ENCODE results near the gene EXOC4.

Gene EXOC4

DNA sequence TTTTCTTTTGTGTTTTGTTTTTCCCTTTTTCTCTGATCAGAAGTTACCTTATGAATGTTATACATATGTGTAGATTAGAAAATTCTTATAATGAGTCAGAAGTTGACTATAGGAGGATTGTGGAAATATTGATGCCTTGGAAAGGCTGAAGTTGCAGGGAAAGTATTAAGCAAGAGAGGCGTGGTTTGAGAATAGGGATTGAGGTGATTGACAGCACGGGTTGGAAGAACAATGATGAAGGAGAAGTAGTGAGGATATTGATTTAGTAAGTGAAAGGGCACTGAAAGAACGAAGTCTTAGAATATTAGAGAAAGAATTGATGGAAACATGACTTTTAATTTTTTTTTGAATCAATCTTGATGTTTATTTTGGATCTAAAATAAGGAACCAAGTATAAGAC lies 176.0 kb downstream of the EXOC4 start:
- no peak for DNase-seq (ENCODE audit: low read depth)

DNA sequence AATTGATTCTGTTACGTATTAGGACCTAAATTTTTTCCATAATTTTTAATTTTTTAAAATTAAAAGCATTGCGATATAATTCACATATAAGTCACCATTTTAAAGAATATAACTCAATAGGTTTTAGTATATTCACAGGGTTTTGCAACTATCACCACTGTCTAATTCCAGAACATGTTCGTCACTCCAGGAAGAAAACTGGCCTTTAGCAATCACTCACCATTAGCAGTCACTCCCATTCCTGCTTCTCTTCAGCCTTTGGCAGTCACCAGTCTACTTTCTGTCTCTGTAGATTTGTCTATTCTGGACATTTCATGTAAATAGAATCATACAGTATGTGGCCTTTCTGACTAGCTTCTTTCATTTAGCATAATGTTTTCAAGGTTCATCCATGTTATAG lies 176.5 kb downstream of the EXOC4 start:
- no peak for DNase-seq (ENCODE audit: low read depth)

- DNase-seq (ENCODE audit: low read depth): no peak
Measured at GRCh38 chr7:133431134-133431724, 178.4 kb downstream of the EXOC4 start.

DNA sequence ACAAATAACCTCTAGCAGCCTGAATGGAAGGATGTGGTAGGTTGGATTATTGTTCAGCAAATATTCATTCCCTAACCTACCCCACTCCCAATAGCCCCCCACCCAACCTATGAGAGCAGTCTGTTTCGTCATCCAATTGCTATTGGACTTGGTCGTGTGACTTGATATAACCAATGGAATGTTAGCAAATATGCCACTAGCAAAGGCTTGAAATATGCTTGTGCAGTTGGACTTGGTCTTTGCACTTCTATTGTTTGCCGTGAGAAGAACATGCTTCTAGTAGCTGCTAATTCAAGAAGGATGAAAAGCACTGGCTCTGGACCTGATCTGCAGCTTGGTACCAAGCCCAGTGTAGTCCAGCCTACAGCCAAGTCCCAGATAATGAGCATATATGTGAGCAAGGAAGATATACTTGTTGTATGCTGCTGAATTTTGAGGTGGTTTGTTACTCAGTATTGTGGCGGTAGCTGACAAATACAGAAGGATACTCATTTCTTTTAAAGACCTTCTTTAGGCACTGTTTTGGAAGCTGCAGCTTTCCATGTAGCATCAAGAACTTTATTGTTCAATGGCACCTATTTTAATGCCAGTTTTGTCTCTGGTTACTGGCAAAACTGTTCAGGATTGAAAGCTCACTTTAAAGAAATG lies 180.4 kb downstream of the EXOC4 start:
- no peak for DNase-seq (ENCODE audit: low read depth)

GRCh38 chr7:133434246-133434865 lies 181.5 kb downstream of the EXOC4 start:
- no peak for DNase-seq (ENCODE audit: low read depth)

DNA sequence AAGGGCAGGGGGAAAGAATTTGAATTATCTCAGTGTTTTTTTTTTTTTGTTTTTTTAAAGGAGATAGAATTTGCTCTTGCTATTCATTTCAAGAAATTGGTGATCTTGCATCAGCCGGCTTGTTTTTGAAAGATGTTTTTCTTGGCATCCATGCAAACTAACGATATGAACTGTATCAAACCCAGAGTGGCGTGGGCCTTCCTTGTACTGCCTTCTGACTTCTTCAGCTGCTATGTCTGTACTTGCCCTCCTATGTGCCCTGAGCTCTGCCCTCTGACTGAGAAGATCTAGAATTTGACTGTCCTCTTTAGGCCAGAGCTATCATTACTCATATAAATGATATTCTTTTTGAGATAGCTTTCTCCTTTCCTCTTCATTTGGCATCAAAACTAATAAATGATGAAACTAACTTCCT lies 183.1 kb downstream of the EXOC4 start:
- no peak for DNase-seq (ENCODE audit: low read depth)

GRCh38 chr7:133437544-133437943 lies 184.7 kb downstream of the EXOC4 start:
- no peak for DNase-seq (ENCODE audit: low read depth)

GRCh38 chr7:133442818-133443217 lies 189.9 kb downstream of the EXOC4 start:
- no peak for DNase-seq (ENCODE audit: low read depth)

GRCh38 chr7:133445617-133446016 lies 192.7 kb downstream of the EXOC4 start:
- no peak for DNase-seq (ENCODE audit: low read depth)

DNA sequence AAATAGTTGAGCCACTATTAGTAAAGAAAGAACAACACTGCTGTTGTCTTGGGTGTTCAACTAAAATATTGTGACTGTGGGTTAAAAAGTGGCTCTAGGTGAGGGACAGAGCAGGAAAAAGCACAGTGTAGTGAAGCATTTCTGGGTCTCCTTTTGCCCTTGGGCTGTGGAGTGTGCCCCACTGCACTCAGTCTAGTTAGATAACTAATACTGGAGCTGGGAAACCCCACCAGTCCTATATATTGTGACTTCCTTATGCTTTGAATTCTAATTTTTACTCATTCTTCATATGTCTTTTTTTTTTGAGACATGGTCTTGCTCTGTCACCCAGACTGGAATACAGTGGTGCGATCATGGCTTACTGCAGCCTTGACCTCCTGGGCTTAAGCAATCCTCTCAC lies 195.1 kb downstream of the EXOC4 start:
- no peak for DNase-seq (ENCODE audit: low read depth)

DNA sequence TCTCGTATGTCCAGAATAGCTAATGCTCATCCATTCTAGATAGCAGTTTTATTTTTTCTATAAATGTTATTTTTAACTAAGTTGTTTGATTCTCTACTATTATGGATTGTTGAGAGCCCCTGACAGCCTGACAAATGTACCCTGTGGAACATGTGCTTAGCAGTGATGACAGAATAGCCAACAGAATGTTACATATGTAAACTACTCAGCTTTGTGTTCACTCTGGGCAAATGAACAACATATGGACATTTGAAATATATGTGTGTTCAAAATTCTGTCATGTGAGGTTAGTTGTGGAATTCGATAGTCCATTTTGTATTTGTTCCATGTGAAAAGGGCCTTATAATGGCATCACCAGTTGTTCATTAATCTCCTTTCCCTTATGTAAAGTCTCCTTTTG lies 199.7 kb downstream of the EXOC4 start:
- no peak for DNase-seq (ENCODE audit: low read depth)

GRCh38 chr7:133458688-133459087 lies 205.8 kb downstream of the EXOC4 start:
- DNase-seq (ENCODE audit: low read depth): no peak

GRCh38 chr7:133461421-133461820 lies 208.5 kb downstream of the EXOC4 start:
- DNase-seq (ENCODE audit: low read depth): no peak

DNA sequence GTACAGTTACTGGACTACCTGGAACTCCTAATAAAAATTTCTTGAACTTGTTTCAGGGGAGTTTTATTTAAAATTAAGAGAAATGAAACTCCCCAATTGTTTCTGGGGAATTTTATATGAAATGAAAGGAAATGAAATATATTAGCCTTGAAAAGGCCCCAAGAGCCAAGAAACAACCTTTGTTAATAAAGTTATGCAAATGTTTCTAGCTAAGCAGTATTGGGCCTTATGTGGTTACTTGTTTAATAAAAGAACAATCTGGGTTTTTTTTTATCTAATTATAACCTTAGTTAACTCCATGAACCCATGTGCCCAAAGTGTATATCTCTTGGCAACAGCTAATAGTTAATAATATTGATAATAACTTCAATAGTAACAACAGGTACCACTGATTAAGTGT lies 222.8 kb downstream of the EXOC4 start:
- no peak for DNase-seq (ENCODE audit: low read depth)

DNA sequence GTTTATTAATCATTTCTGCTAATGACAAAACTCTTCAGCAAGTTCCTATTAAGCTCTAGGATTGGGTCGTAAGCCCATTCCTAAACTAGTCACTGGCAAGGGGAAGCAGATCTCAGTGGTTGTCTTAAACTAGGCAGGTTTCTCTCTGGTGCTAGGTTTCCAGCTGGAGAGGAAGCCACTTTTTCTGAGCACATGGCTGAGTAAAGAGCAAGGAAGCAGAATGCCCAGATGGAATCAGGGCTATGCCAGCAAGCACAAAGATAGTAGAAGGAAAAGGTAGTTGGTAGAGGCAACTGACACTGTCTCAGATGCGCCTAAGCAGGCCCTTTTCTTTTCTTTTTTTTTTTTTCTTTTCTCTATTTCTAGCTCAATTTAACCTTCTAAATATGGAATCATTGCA lies 224.9 kb downstream of the EXOC4 start:
- DNase-seq (ENCODE audit: low read depth): no peak

- no peak for DNase-seq (ENCODE audit: low read depth)
Measured at GRCh38 chr7:133478591-133479135, 225.8 kb downstream of the EXOC4 start.

- DNase-seq (ENCODE audit: low read depth): no peak
Measured at GRCh38 chr7:133479456-133480065, 226.7 kb downstream of the EXOC4 start.

GRCh38 chr7:133480868-133481267 lies 228.0 kb downstream of the EXOC4 start:
- DNase-seq (ENCODE audit: low read depth): no peak

- DNase-seq (ENCODE audit: low read depth): no peak
Measured at GRCh38 chr7:133481676-133482075, 228.8 kb downstream of the EXOC4 start.

GRCh38 chr7:133482599-133482998 lies 229.7 kb downstream of the EXOC4 start:
- DNase-seq (ENCODE audit: low read depth): no peak

GRCh38 chr7:133484086-133484485 lies 231.2 kb downstream of the EXOC4 start:
- DNase-seq (ENCODE audit: low read depth): peak; percentile 9

- no peak for DNase-seq (ENCODE audit: low read depth)
Measured at GRCh38 chr7:133489906-133490305, 237.0 kb downstream of the EXOC4 start.

DNA sequence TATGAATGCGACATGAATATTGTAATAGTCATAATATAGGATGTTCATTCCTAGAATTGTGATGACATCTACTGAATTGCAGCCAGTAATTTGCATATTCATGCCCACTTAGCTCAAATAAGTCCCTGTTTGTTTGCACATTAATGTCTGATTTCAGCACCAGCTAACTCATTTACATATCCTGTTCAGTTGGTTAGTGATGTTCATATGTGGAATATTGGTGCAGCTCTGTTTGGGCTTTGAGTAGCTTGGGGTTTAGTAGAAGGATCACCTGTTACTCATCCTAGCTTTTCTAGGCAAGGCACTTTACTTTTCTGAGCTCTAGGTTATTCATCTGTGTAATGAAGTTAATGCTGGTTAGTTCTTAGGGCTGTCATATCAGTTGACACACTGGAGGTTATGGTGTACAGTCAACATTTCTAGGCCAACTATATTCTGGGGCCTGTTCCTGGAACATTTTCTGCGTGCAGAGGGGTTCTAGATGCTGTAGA lies 238.4 kb downstream of the EXOC4 start:
- no peak for DNase-seq (ENCODE audit: low read depth)
